HG03378 (cell line): ENCODE results near the gene PRDM16.

Experiments used
- ATAC-seq: cut with Tn5 transposase; IDR thresholded peaks from one replicate; pipeline ENCODE4 v1.9.1; 2021; ENCODE audit warnings: mild to moderate bottlenecking, moderate library complexity; ENCODE audit not compliant: unreplicated experiment

PRDM16 gene

GRCh38 chr1:3053366-3053980, 15.5 kb upstream of the PRDM16 start:
- ATAC-seq = no peak

DNA sequence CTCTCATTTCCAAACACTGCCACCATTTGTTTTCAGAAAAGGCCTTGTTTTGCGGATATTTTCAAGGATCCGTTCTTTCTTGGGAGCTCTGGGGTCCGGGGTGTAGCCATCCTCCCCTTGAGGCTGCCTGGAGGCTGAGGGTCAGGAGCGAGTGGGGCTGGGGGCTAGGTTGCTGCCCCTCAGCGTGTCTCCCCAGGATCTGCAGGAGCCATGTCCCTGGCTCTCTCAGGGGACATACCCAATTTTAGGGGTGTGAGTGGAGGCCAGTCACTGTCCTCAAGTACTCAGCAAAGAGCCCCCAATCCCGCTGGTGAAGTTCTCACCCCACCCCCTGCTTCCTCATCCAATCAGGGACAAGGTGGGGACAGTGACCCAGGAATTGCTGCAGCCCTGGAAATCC, 15.0 kb upstream of the PRDM16 start:
- ATAC-seq = no peak

DNA sequence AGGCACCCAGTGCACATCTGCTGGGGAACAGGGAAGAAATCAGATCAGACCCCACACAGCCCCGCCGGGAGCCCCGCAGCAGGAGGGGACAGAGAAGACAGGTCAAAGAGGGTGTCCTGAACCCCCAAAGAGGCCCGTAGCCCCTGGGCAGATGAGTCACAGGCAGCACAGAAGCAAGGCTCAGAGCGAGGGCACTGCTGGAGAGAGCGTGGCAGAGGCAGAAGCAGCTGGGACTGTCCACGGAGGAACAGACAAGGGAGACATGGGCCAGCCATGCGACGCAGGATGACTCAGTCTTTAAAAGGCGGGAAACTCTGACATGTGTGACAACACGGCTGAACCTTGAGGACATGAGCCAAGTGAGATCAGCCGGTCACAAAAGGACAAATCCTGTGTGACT, 14.5 kb upstream of the PRDM16 start:
- no peak for ATAC-seq

DNA sequence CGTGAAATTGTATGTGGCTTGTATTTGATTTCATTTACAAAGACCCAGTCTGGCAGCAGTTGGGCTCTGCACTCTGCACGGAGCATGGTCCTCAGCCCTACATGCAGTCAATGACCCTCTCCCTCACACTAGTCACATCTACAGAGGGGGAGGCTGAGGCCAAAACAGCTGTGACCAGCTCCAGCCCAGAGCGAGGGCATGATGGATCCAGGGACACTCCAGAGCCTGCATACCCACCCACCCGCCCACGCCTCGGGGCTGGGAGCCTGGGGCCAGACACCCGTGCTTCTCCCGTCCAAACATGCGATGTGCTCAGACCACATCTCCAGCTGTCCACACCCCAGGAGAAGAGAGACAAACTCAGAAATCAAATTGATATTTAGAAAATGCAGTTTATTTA, 14.0 kb upstream of the PRDM16 start:
- no peak for ATAC-seq

DNA sequence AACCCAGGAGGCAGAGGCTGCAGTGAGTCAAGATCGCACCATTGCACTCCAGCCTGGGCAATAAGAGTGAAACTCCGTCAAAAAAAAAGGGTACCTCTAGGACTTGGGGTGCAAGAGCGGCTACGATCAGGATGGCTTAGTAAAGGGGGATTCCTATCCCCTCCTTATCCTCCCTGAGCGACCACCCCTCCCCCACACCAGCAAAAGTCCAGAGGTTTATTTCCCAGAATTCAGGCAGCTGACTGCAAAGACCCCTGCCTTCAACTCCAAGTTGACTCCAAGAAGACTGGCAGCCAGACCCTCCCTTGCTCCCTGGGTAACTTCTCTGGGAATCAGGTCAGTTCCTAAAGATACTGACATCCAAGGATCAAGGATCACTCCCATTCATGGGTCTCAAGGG, 12.4 kb upstream of the PRDM16 start:
- no peak for ATAC-seq

GRCh38 chr1:3058263-3059030, 10.6 kb upstream of the PRDM16 start:
- no peak for ATAC-seq

DNA sequence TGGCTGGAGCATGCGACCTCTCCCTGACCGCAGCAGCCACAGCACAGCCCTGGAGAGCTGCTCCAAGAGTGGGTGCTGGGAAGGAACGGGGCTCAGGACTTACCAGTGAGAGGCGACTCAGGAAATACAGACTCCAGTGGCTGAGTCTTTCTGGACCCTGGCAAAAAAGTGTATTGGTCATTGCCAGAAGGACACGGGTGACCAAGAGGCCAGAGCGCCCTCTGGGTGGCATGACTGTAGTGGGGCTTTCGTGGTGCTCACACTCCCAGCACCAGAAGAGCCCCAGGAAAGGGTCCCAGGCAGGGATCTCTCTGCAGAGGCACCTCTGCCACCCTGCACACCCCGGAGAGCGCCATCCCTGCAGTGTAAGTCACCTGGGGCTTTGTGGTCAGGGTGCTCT, 8.9 kb upstream of the PRDM16 start:
- no peak for ATAC-seq

- no peak for ATAC-seq
Measured at GRCh38 chr1:3060601-3061551, 8.1 kb upstream of the PRDM16 start.

- ATAC-seq = no peak
Measured at GRCh38 chr1:3061566-3061965, 7.4 kb upstream of the PRDM16 start.

GRCh38 chr1:3061981-3062615, 6.9 kb upstream of the PRDM16 start:
- no peak for ATAC-seq

DNA sequence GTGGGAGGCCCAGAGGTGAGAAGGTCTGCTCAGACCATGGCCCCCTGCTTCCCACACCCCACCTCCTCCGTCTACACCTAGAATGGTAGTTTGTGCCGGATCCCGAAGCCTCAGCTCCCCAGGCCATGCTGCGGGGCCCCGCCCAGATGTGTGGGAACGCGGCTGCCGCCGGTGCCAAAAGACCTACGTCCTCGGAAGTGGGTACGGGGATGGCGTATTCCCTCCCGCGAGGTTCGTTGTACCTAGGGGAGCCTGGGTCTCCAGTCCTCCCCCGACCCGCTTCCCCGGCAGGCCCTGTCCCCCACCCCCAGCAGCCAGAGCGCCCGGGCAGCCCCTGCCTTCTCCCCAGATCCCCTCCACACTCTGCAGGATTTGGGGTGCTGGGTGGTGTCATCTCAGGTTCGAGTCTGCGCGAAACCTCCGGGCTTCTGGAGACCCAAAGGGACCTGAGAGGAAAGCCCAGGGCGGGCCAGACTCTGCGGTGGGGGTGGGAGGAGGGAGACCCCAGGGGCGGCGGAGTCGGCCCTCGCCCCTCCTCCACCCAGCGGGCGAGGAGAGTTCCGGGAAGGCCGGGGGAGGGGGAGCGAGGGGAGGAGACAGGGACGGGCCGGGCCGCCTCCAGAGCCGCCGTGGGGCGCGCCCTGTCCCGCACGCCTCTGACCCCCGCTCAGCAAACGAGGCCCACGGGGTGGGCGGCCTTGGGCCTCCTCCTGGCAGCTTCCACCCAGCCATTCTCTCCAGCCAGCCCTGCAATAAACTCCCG, 6.2 kb upstream of the PRDM16 start:
- ATAC-seq = no peak

DNA sequence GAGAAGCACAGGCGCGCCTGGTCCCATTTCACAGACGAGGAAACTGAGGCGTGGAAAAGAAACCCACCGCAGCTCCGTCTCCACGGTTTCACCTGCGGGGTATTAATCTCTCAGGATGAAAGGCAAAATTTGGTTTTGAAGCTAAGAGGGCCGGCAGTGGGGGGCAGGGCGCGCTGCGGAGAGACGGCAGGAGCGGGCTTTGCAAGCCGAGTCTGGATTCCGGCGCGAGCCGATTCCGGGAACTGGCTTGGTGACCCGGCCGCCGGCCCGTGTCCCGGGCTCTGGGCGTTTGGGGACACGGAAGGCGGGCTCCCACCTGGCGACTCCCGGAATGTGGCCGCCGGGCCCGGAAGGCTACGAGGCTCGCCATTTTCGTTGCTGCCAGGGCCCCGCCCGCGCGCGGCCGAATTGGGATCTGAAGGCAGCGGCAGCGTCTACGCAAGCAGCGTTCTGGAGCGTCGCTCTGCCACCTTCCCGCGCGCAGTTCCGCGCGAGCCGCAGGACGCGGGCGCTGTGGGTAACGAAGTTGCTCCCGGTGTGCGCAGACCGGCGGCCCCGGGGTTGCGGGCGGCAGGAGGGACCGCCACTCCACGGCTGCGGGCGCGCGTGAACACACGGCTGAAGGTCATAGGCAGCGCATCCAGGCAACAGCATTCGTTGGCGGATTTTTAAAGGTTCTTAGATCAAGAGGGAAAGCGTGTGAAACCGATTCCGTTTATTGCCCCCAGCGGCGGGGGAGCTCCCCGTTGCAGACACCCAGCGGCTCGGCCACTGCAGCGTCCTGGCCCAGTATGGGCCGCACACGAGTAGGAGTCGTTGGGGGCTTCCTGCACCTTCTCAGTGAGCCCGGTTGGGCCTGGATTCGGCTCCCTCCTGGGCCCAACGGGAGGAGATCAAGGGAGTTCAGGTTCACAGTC, 5.4 kb upstream of the PRDM16 start:
- no peak for ATAC-seq

- ATAC-seq = no peak
Measured at GRCh38 chr1:3064296-3064850, 4.6 kb upstream of the PRDM16 start.

DNA sequence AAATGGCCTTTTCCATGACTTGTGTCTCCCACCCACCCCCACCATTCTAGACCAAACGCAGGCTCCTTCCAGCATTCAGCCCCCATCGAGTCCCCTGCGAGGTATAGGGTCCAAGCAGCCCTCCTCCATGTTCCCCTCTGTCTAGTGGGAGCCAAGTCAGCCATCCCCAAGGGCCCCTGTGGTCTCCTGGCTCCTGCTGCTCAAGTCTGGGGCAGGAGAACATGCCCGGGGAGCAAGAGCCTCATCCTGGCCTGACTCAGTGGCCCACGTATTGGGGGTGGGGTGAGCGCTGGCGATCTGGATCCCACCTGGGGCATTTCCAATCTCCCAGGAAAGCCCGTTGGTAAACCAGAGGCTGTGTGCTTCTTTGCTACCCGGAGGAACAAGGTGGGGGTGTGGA, 4.1 kb upstream of the PRDM16 start:
- no peak for ATAC-seq

DNA sequence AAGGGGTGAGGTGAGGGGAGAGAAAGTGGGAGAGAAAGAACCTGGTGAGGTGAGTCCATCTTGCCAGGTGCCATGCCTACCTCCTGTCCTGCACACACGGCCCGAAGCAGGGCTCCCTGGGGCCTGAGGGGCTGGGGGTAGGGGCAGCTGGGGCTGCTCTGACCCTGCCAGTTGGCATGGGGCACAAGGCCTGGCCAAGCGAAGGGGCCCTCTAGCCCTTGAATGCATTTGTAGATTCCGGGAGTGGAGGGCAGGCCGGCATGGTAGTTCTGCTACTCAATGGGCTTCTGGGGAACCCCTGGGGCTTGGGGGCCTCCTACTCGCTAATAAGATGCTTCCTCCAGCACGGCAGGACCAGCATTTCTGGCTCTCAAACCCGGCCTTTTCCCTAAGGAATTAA, 3.6 kb upstream of the PRDM16 start:
- no peak for ATAC-seq

DNA sequence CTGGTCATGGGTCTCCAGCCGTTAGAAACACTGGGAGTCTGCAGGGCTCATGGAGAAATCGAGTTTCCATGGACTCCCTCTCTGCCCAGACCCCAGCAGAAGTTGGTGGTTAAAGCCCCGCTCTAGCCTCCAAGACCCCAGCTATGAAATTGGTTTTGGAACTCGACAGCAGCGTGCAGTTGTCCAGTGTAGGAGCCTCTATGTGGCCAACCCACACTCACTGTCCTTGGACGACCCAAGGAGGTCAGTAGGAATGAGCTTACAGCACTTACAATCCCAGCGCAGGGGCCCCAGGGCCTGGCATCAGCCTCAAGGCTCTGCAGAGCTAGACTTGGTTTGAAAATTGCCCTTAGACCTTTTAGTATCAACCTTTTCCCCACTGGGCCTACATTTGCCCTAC, 3.2 kb upstream of the PRDM16 start:
- no peak for ATAC-seq

DNA sequence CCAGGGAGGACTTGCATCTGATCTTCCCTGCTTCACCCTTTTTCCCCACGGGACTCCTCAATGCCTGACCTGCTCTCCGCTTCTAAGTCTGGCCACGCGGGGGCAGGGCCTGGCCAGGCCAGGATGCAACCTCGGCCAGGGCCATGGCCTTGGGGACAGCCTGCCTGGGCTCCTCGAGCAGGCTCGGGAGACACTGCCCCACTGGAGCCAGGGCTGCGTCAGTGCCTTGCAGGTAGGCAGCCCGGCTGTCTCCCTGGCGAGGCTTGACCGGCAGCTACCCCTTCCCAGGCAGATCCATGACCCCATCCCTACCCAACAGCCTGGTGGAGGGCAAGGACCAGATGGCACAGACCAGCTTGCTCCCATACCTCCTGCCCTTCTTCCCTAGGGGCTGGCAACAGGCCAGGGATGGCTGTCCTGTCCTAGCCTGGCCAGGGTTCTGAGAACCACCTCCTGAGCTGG, 2.7 kb upstream of the PRDM16 start:
- no peak for ATAC-seq

- ATAC-seq = no peak
Measured at GRCh38 chr1:3066826-3067225, 2.2 kb upstream of the PRDM16 start.

DNA sequence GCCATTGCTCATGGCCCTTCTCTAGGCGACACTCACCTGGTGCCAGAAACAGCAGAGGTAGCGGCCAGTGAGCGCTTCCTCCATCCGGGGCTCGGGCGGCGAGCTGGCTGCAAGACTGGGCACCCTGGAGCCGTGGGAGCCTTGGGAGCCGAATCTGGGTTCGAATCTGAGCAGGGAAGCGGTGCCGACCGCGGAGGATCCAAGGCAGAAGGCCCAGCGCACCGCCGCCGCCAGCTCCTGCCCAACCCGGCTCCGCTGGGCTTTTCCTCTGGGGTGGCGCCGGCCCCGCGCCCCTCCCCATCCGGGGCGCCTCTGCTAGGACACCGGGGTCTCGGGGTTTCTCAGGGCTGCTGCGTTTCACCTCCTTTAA, 1.7 kb upstream of the PRDM16 start:
- ATAC-seq = no peak
